Osteocyte (in vitro differentiated cells): ENCODE results near the gene MON1B. TPM values are rescaled to one million over a fixed set of nuclear protein-coding genes. Genes with fewer than 3 reads are reported as not detected.

ENCODE experiments used
- DNase-seq: peaks from one replicate; pipeline ENCODE4 v3.0.0; 2021; ENCODE audit warnings: mixed read lengths; ENCODE audit not compliant: unreplicated experiment; ENCODE audit errors: extremely low spot score
- H3K27ac Mint-ChIP-seq: one replicate; pipeline ENCODE4 v1.8.0; 2021; ENCODE audit warnings: mild to moderate bottlenecking, mixed read lengths; ENCODE audit not compliant: unreplicated experiment
- H3K27me3 Mint-ChIP-seq: one replicate; pipeline ENCODE4 v1.8.0; 2021; ENCODE audit warnings: mixed read lengths; ENCODE audit not compliant: unreplicated experiment
- H3K36me3 Mint-ChIP-seq: one replicate; pipeline ENCODE4 v1.8.0; 2021; ENCODE audit warnings: mixed read lengths; ENCODE audit not compliant: unreplicated experiment
- H3K4me1 Mint-ChIP-seq: one replicate; pipeline ENCODE4 v1.8.0; 2021; ENCODE audit warnings: mixed read lengths; ENCODE audit not compliant: unreplicated experiment
- H3K4me3 Mint-ChIP-seq: one replicate; pipeline ENCODE4 v1.8.0; 2021; ENCODE audit warnings: mild to moderate bottlenecking, moderate library complexity, mixed read lengths; ENCODE audit not compliant: unreplicated experiment
- H3K9me3 Mint-ChIP-seq: one replicate; pipeline ENCODE4 v1.8.0; 2021; ENCODE audit warnings: mixed read lengths; ENCODE audit not compliant: unreplicated experiment
- total RNA-seq: library from RNA; stranded (reverse); gene quantifications from 2 replicates; pipeline ENCODE4 v1.2.1, GENCODE V29; 2021
- TF ChIP-seq, protein P1 (sequence below): fragments of 200-600 bp; sonication (generic); IDR thresholded peaks from 2 replicates; pipeline ENCODE4 v1.5.0; 2021; ENCODE audit warnings: antibody characterized with exemption, mild to moderate bottlenecking, moderate library complexity

MON1B gene
- total RNA-seq, 1 donor from 2014 or later: 35.2 TPM

DNA sequence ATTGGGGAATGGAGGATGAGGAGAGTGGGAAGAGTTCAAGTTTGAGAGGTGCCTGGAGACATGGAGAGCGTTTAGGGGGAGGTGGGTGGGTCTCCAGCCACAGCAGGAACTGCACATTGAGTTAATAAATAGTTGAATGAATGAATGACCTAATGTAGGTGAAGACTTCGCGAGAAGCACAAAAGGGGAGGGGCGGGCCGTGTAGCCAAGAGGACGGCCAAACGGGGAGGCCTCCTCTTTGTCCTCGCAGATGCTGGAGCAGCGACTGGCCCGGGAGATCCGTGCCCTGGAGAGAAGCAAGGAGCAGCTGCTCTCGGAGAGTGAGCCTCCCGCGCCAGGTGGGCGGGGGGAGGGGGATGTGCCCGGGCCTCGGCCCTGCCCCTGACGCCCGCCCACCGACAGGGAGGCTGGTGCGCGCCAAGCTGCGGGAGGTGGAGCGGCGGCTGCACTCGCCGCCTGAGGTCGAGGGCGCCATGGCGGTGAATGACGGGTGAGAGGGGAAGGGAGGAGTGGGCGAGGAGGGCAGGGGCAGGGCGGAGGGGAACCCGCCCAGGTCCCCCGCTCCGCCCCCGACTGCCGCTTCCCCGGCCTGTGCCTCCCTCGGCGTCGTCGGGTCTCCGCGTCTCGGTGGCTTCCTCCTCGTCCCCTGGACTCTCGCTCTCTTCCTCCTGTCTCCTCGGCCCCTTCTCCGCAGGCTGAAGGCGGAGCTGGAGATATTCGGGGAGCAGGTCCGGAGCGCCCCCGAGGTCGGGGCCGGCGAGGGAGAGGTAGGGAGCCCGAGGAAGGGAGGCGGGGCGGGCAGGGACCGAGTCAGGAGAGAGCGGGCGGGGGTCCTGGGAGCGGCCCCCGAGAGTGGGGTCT lies 21.1 kb downstream of the MON1B start:
- H3K4me1 Mint-ChIP-seq: peaks cover 14% of the 10 kb centered on the region
- H3K4me3 Mint-ChIP-seq: peak overlapping the region; percentile 75
- no peaks in the 10 kb centered on the region for H3K9me3 Mint-ChIP-seq
- no peaks in the 10 kb centered on the region for H3K36me3 Mint-ChIP-seq
- TF ChIP-seq, protein P1, sequence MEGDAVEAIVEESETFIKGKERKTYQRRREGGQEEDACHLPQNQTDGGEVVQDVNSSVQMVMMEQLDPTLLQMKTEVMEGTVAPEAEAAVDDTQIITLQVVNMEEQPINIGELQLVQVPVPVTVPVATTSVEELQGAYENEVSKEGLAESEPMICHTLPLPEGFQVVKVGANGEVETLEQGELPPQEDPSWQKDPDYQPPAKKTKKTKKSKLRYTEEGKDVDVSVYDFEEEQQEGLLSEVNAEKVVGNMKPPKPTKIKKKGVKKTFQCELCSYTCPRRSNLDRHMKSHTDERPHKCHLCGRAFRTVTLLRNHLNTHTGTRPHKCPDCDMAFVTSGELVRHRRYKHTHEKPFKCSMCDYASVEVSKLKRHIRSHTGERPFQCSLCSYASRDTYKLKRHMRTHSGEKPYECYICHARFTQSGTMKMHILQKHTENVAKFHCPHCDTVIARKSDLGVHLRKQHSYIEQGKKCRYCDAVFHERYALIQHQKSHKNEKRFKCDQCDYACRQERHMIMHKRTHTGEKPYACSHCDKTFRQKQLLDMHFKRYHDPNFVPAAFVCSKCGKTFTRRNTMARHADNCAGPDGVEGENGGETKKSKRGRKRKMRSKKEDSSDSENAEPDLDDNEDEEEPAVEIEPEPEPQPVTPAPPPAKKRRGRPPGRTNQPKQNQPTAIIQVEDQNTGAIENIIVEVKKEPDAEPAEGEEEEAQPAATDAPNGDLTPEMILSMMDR: no peak
- no peak overlapping the region for H3K27ac Mint-ChIP-seq
- no peak for DNase-seq
- no peaks in the 10 kb centered on the region for H3K27me3 Mint-ChIP-seq

DNA sequence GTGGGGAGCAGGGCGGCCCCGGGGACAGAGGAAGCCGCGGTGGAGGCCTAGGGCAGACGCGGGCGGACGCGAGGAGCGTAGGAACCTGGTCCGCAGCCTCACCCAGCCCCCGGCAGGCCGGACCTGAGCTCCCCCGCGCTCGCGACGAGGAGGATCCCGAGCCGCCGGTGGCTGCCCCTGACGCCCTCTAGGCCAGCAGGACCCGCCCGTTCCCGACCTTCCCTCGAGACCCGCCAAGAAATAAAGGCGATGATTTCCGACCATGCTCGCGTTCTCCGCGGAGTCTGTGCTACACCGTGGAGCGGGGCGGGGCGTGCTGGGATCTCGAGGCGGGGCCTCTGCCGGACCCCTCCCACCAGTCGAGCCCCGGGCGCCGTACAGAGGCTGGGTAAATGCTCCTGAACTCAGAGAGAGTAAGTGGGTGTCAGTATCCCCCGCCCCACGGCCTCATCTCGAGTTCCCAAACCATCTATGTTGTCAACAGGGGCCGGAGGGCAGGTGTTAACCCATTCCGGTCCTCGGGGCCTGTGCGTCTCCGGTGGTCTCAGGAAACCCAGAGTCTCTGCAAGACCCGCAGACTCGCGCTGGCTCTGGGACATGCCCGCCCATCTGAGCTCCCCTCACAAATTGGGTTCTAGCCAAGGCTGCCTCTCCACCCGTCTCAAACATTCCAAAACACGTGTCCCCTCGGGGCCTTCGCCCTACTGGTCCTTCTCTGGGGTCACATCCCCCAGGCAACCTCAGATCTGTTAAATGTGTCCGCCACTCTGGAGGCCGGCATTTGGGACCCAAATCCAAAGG lies 22.0 kb downstream of the MON1B start:
- DNase-seq: no peak
- no peaks in the 10 kb centered on the region for H3K36me3 Mint-ChIP-seq
- no peaks in the 10 kb centered on the region for H3K27me3 Mint-ChIP-seq
- peak overlapping the region; percentile 75 for H3K4me3 Mint-ChIP-seq
- H3K4me1 Mint-ChIP-seq: peaks cover 14% of the 10 kb centered on the region
- H3K9me3 Mint-ChIP-seq: no peaks in the 10 kb centered on the region
- TF ChIP-seq, protein P1: no peak
- H3K27ac Mint-ChIP-seq: no peak overlapping the region

DNA sequence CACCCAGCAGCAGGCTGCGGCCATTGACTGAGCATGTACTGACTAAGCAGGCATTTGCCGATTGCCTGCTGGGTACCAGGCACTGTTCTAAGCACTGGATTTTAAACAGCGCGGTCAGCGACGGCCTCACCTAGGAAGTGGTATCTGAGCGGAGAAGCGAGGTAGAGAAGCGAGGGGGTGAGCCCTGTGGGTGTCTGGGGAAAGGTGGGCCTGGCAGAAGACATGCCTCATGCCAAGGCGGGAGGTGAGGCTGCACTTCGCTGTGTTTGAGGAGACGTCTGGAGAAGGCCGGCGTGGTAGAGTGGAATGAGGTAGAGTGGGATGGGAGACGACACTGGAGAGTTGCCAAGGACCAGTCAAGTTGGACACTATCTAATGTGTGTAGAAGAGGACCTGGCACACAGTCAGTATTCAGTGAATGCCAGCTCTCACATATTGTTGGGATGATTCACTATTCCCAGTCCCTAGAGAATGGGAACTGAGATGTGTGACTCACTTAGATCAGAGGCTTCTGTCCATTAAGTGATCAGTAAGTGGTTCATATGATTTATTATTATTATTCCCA lies 22.6 kb downstream of the MON1B start:
- DNase-seq: no peak
- H3K27me3 Mint-ChIP-seq: no peaks in the 10 kb centered on the region
- H3K27ac Mint-ChIP-seq: no peak overlapping the region

DNA sequence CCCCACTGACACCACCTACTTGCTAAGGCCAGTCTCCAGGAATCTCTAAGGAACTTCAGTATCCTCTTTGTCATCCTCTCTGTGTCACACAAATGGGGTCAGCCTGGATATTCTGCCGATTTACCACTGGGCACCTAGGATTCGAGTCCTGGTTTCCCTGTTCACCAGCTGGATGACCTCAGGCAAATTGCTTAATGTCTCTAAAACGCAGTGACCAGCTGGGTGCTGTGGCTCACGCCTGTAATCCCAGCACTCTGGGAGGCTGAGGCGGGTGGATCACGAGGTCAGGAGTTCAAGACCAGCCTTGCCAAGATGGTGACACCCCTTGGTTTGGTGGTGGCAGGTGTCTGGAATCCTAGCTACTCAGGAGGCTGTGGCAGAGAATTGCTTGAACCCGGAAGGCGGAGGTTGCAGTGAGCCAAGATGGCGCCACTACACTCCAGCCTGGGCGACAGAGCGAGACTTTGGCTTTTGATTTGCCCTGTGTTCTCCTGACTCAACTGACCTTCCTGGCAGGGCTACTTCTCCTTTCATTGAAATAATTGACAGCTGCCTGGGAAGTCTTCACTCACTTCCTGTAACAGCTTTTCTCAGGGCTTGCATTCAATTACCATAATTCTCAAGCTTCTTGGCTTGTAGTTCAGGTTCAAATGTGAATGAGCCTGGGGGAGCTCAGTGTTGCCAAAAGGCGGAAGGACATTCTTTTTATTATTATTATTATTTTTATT lies 23.6 kb downstream of the MON1B start:
- Mint-ChIP-seq H3K36me3 (no peaks in the 10 kb centered on the region), H3K27ac (no peak overlapping the region), H3K9me3 (no peaks in the 10 kb centered on the region), H3K4me3 (no peak overlapping the region), H3K27me3 (no peaks in the 10 kb centered on the region), H3K4me1 (peaks cover 14% of the 10 kb centered on the region)
- TF ChIP-seq, protein P1: no peak
- no peak for DNase-seq

More for the DNA sequence above, 22.6 kb downstream of the MON1B start:
- Mint-ChIP-seq H3K4me3 (peak overlapping the region; percentile 75), H3K4me1 (peaks cover 14% of the 10 kb centered on the region), H3K9me3 (no peaks in the 10 kb centered on the region), H3K36me3 (no peaks in the 10 kb centered on the region)
- TF ChIP-seq, protein P1: no peak
